Osteoblast (primary cell): ENCODE measurements around the gene ORC3. TPM values are rescaled to one million over a fixed set of nuclear protein-coding genes. Genes with fewer than 3 reads are reported as not detected.
"Not testable (repeated sequence)": the region's sequence is repeated elsewhere in the genome, so short reads cannot be mapped to it uniquely, and the experiment has no call there.

Experiments used
- DNase-seq: peaks from one replicate; pipeline ENCODE4 v3.0.0; 2011; ENCODE audit warnings: low spot score, mixed read lengths; ENCODE audit not compliant: insufficient read length; ENCODE audit errors: missing footprints
- H2AFZ ChIP-seq: 2 replicates; pipeline ENCODE4 v1.6.0; 2011; ENCODE audit warnings: mild to moderate bottlenecking, low read length
- H3K27ac ChIP-seq: 2 replicates; pipeline ENCODE4 v1.5.1; 2011; ENCODE audit warnings: mild to moderate bottlenecking, low read depth, low read length, moderate library complexity
- H3K27me3 ChIP-seq: 2 replicates; pipeline ENCODE4 v1.6.0; 2012; ENCODE audit warnings: mild to moderate bottlenecking, control low read depth, inconsistent platforms, low read length, moderate library complexity; ENCODE audit not compliant: insufficient read depth
- H3K36me3 ChIP-seq: 2 replicates; pipeline ENCODE4 v1.5.1; 2011; ENCODE audit warnings: mild to moderate bottlenecking, low read length, control low read depth, moderate library complexity; ENCODE audit not compliant: insufficient read depth
- H3K4me1 ChIP-seq: 2 replicates; pipeline ENCODE4 v1.5.1; 2011; ENCODE audit warnings: mild to moderate bottlenecking, low read length, control low read depth, moderate library complexity; ENCODE audit not compliant: insufficient read depth
- H3K4me2 ChIP-seq: 2 replicates; pipeline ENCODE4 v1.6.0; 2011; ENCODE audit warnings: mild to moderate bottlenecking, low read length; ENCODE audit not compliant: insufficient read depth
- H3K4me3 ChIP-seq: fragments of 200-600 bp; sonication (generic); 3 replicates; pipeline ENCODE4 v1.5.1; 2012; ENCODE audit warnings: mild to moderate bottlenecking, low read length, inconsistent platforms; ENCODE audit not compliant: insufficient read depth
- H3K79me2 ChIP-seq: 2 replicates; pipeline ENCODE4 v1.6.0; 2012; ENCODE audit warnings: mild to moderate bottlenecking, low read length, control low read depth, inconsistent platforms; ENCODE audit not compliant: insufficient read depth
- H3K9me3 ChIP-seq: 2 replicates; pipeline ENCODE4 v1.5.1; 2011; ENCODE audit warnings: low read depth, low read length, control low read depth
- H4K20me1 ChIP-seq: 2 replicates; pipeline ENCODE4 v1.6.0; 2012; ENCODE audit warnings: mild to moderate bottlenecking, low read length, control low read depth; ENCODE audit not compliant: insufficient read depth
- total RNA-seq: library from RNA; depleted of rRNA; stranded (reverse); fragments of >200 nt; gene quantifications from 2 replicates; pipeline ENCODE4 v1.2.3, GENCODE V29; 2012
- TF ChIP-seq, protein P1 (sequence below): IDR thresholded peaks from 2 replicates; pipeline ENCODE4 v1.5.1; 2011; ENCODE audit warnings: mild to moderate bottlenecking, low read depth, low read length, moderate library complexity; ENCODE audit errors: extremely low read depth

Gene ORC3
- total RNA-seq, 1 donor, result 26.1 TPM

- TF ChIP-seq, protein P1, sequence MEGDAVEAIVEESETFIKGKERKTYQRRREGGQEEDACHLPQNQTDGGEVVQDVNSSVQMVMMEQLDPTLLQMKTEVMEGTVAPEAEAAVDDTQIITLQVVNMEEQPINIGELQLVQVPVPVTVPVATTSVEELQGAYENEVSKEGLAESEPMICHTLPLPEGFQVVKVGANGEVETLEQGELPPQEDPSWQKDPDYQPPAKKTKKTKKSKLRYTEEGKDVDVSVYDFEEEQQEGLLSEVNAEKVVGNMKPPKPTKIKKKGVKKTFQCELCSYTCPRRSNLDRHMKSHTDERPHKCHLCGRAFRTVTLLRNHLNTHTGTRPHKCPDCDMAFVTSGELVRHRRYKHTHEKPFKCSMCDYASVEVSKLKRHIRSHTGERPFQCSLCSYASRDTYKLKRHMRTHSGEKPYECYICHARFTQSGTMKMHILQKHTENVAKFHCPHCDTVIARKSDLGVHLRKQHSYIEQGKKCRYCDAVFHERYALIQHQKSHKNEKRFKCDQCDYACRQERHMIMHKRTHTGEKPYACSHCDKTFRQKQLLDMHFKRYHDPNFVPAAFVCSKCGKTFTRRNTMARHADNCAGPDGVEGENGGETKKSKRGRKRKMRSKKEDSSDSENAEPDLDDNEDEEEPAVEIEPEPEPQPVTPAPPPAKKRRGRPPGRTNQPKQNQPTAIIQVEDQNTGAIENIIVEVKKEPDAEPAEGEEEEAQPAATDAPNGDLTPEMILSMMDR, result no peak
- no peaks in the 10 kb centered on the region for H3K27me3 ChIP-seq
Observed at GRCh38 chr6:87608802-87609201, 18.9 kb downstream of the ORC3 start.

GRCh38 chr6:87613018-87613417 is 23.1 kb downstream of the ORC3 start:
- H2AFZ ChIP-seq, H3K4me3 ChIP-seq, H3K27me3 ChIP-seq, H3K4me1 ChIP-seq, H3K27ac ChIP-seq, H3K4me2 ChIP-seq, H3K9me3 ChIP-seq, DNase-seq, H3K79me2 ChIP-seq, H4K20me1 ChIP-seq: not testable (repeated sequence)
- peaks cover 21% of the 10 kb centered on the region for H3K36me3 ChIP-seq

More at GRCh38 chr6:87608802-87609201, 18.9 kb downstream of the ORC3 start:
- Histone ChIP-seq H3K36me3 (peaks cover 29% of the 10 kb centered on the region), H4K20me1 (no peaks in the 10 kb centered on the region), H3K4me3 (no peak overlapping the region), H3K4me1 (no peaks in the 10 kb centered on the region), H3K79me2 (no peaks in the 10 kb centered on the region), H3K27ac (no peak overlapping the region), H3K9me3 (no peaks in the 10 kb centered on the region), H2AFZ (no peak overlapping the region), H3K4me2 (no peak overlapping the region)
- no peak for DNase-seq

GRCh38 chr6:87617405-87617804 is 27.5 kb downstream of the ORC3 start:
- Histone ChIP-seq H3K4me3 (no peak overlapping the region), H3K9me3 (no peaks in the 10 kb centered on the region), H3K27ac (no peak overlapping the region), H3K27me3 (no peaks in the 10 kb centered on the region), H3K4me1 (no peaks in the 10 kb centered on the region), H4K20me1 (no peaks in the 10 kb centered on the region), H3K79me2 (no peaks in the 10 kb centered on the region), H3K36me3 (peaks cover 9% of the 10 kb centered on the region), H3K4me2 (no peak overlapping the region), H2AFZ (no peak overlapping the region)
- TF ChIP-seq, protein P1, result no peak
- DNase-seq, result no peak

DNA sequence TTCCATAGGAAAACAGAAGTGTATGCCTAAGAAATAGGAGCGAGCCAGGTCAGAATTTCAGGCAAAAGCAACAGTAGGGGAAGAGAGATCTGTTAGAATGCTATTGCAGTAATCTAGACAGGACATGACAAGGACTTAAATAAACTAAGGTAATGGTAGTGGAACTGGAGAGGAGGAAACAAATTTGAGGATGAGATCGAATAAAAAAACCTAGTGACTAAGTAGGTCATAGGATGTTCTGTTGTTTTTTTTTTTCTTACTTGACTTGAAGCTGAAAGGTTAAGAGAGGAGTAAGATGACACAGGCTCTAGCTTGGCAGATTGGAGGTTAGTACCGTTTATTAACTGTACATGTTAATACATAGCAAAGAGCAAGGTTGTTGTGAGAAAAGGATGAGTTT is 28.6 kb downstream of the ORC3 start:
- Histone ChIP-seq H3K27ac (no peak overlapping the region), H3K4me2 (no peak overlapping the region), H2AFZ (no peak overlapping the region), H4K20me1 (no peaks in the 10 kb centered on the region), H3K79me2 (no peaks in the 10 kb centered on the region), H3K4me1 (no peaks in the 10 kb centered on the region), H3K9me3 (no peaks in the 10 kb centered on the region), H3K4me3 (no peak overlapping the region), H3K27me3 (no peaks in the 10 kb centered on the region), H3K36me3 (peaks cover 3% of the 10 kb centered on the region)
- no peak for DNase-seq
- TF ChIP-seq, protein P1, result no peak
